Esophagus muscularis mucosa (tissue), 4 donors: ENCODE results near the gene IFT81. TPM values are rescaled to one million over a fixed set of nuclear protein-coding genes. Genes with fewer than 3 reads are reported as not detected.
A peak's percentile ranks its signal among the peaks of the same experiment; 100 is the strongest.
"Not testable (repeated sequence)": the region's sequence is repeated elsewhere in the genome, so short reads cannot be mapped to it uniquely, and the experiment has no call there.

Experiments used
- DNase-seq: peaks from one replicate; pipeline ENCODE4 v3.0.0-alpha.2; 2017; ENCODE audit errors: extremely low spot score
- H3K27ac ChIP-seq, 4 donors: fragments of 200-600 bp; sonication (generic); replicated peaks in 1 of 4; 1 replicate in 3 of 4; 2 replicates in 1 of 4; pipeline ENCODE4 v1.5.1; 2016 to 2019; ENCODE audit warnings: mild to moderate bottlenecking in 1 of 4
- H3K27me3 ChIP-seq, 4 donors: fragments of 200-600 bp; sonication (generic); one replicate each; pipeline versions ENCODE4 v1.5.1 to v1.6.0; 2016 to 2019
- H3K36me3 ChIP-seq, 4 donors: fragments of 200-600 bp; sonication (generic); one replicate each; pipeline ENCODE4 v1.5.1; 2016 to 2019
- H3K4me1 ChIP-seq, 4 donors: fragments of 200-600 bp; sonication (generic); one replicate each; pipeline ENCODE4 v1.5.1; 2016 to 2019
- H3K4me3 ChIP-seq, 4 donors: fragments of 200-600 bp; sonication (generic); 1 replicate in 2 of 4; 2 replicates in 2 of 4; pipeline ENCODE4 v1.5.1; 2016 to 2019; ENCODE audit warnings: mild to moderate bottlenecking in 4 of 4, moderate library complexity in 1 of 4
- H3K9me3 ChIP-seq, 4 donors: fragments of 200-600 bp; sonication (generic); 1 replicate in 3 of 4; 2 replicates in 1 of 4; pipeline ENCODE4 v1.5.1; 2016 to 2019
- CTCF ChIP-seq, 3 experiments: fragments of 200-600 bp in 2 of 3; fragments of 450-650 bp in 1 of 3; sonication (generic) in 2 of 3; IDR thresholded peaks; one replicate each; pipeline ENCODE4 v1.5.1; 2017 to 2019; ENCODE audit warnings: antibody characterized with exemption in 3 of 3, mild to moderate bottlenecking in 2 of 3, moderate library complexity in 1 of 3
- EP300 ChIP-seq: sonication (generic); formaldehyde crosslinking; IDR thresholded peaks from one replicate; pipeline ENCODE4 v1.6.1; 2017; ENCODE audit warnings: antibody characterized with exemption
- POLR2A ChIP-seq: fragments of 450-650 bp; IDR thresholded peaks from one replicate; pipeline ENCODE4 v1.6.1; 2017; ENCODE audit warnings: antibody characterized with exemption, moderate library complexity, mild to moderate bottlenecking, low read depth
- POLR2AphosphoS5 ChIP-seq, 2 donors: sonication (generic); formaldehyde crosslinking; IDR thresholded peaks; one replicate each; pipeline ENCODE4 v1.6.1; 2017; ENCODE audit warnings: antibody characterized with exemption in 2 of 2
- WGBS: methylation state at CpG from one replicate; pipeline ENCODE4 v1.1.5; 2018; 5-methylcytosine and 5-hydroxymethylcytosine counted together
- intact Hi-C: fragments of 100-400 bp; cut with DNase I; formaldehyde crosslinking; loops from one replicate; pipeline ENCODE4 v1.15.1; 2023
- total RNA-seq, 4 donors: library from RNA; depleted of rRNA; stranded (reverse); fragments of >200 nt; gene quantifications; one replicate each; pipeline versions ENCODE4 v1.1.0 to v1.2.1, GENCODE V29; 2016

Gene IFT81
- total RNA-seq, 4 donors from 2014 or later, result 15.1 to 27.4 (median 15.9) TPM

GRCh38 chr12:110112335-110112660, 11.9 kb upstream of the IFT81 start:
- H3K9me3 ChIP-seq, result no peaks in the 10 kb centered on the region
- intact Hi-C loops, result no loop called here
- DNase-seq, result no peak
- H3K36me3 ChIP-seq, result no peaks in the 10 kb centered on the region
- H3K4me1 ChIP-seq, result peaks cover 28 to 65% (median 57%) of the 10 kb centered on the region in 4 donors
- no peaks in the 10 kb centered on the region for H3K27me3 ChIP-seq
- no peak for TF ChIP-seq CTCF (IDR thresholded peaks at IDR 0.05)
- TF ChIP-seq EP300, result no peak
- TF ChIP-seq POLR2A, result no peak
- TF ChIP-seq POLR2AphosphoS5 (IDR thresholded peaks at IDR 0.05), result no peak
- peak overlapping the region; percentile 82 to 90 (median 88) for H3K27ac ChIP-seq
- H3K4me3 ChIP-seq, result no peak overlapping the region
- 95% methylated on average over 6 of the region's 6 CpGs for WGBS

GRCh38 chr12:110114528-110114937, 9.6 kb upstream of the IFT81 start:
- H3K27me3 ChIP-seq, result no peaks in the 10 kb centered on the region
- H3K4me3 ChIP-seq, result no peak overlapping the region
- peaks cover 24 to 59% (median 51%) of the 10 kb centered on the region in 4 donors for H3K4me1 ChIP-seq
- H3K9me3 ChIP-seq, result no peaks in the 10 kb centered on the region
- WGBS, result 56% methylated on average over 4 of the region's 4 CpGs
- intact Hi-C loops, result no loop called here
- no peak for DNase-seq
- TF ChIP-seq CTCF (IDR thresholded peaks at IDR 0.05) (no peak), POLR2A (no peak), POLR2AphosphoS5 (IDR thresholded peaks at IDR 0.05) (no peak), EP300 (no peak)
- no peaks in the 10 kb centered on the region for H3K36me3 ChIP-seq
- H3K27ac ChIP-seq, result peak overlapping the region; percentile 57 to 74 (median 64)

GRCh38 chr12:110115675-110116074, 8.5 kb upstream of the IFT81 start:
- Histone ChIP-seq H3K4me3 (no peak overlapping the region), H3K9me3 (no peaks in the 10 kb centered on the region), H3K36me3 (no peaks in the 10 kb centered on the region), H3K27ac (peak overlapping the region; percentile 68 to 74 (median 70)), H3K27me3 (no peaks in the 10 kb centered on the region), H3K4me1 (peaks cover 20 to 53% (median 47%) of the 10 kb centered on the region in 4 donors)
- DNase-seq, result no peak
- intact Hi-C loops, result no loop called here
- WGBS, result 100% methylated on average over 4 of the region's 4 CpGs
- TF ChIP-seq POLR2A, result no peak
- TF ChIP-seq POLR2AphosphoS5 (IDR thresholded peaks at IDR 0.05), result no peak
- no peak for TF ChIP-seq CTCF (IDR thresholded peaks at IDR 0.05)
- TF ChIP-seq EP300, result no peak

GRCh38 chr12:110116623-110117022, 7.5 kb upstream of the IFT81 start:
- no peak overlapping the region for H3K4me3 ChIP-seq
- H3K36me3 ChIP-seq, result no peaks in the 10 kb centered on the region
- DNase-seq, result no peak
- intact Hi-C loops, result no loop called here
- no peak for TF ChIP-seq EP300
- no peak for TF ChIP-seq CTCF (IDR thresholded peaks at IDR 0.05)
- no peak for TF ChIP-seq POLR2A
- no peak for TF ChIP-seq POLR2AphosphoS5 (IDR thresholded peaks at IDR 0.05)
- peaks cover 20 to 46% (median 40%) of the 10 kb centered on the region in 4 donors for H3K4me1 ChIP-seq
- no peaks in the 10 kb centered on the region for H3K27me3 ChIP-seq
- 96% methylated on average over 7 of the region's 7 CpGs for WGBS
- H3K27ac ChIP-seq, result peak overlapping the region; percentile 68 to 74 (median 70)
- H3K9me3 ChIP-seq, result no peaks in the 10 kb centered on the region

- peaks cover 20 to 44% (median 40%) of the 10 kb centered on the region in 4 donors for H3K4me1 ChIP-seq
- H3K36me3 ChIP-seq, H3K27me3 ChIP-seq, H3K4me3 ChIP-seq, DNase-seq, intact Hi-C loops, H3K9me3 ChIP-seq: not testable (repeated sequence)
- peak overlapping the region; percentile 68 to 74 (median 70) for H3K27ac ChIP-seq
- 69% methylated on average over 8 of the region's 8 CpGs for WGBS
Observed at GRCh38 chr12:110117210-110117609, 6.9 kb upstream of the IFT81 start.
